ENCODE measurements around the gene EPB41L1.
"Not testable (repeated sequence)": the region's sequence is repeated elsewhere in the genome, so short reads cannot be mapped to it uniquely, and the experiment has no call there.

EPB41L1 gene

GRCh38 chr20:36133821-36134220 lies 20.7 kb upstream of the EPB41L1 start:
- no peak for TF ChIP-seq CTCF (IDR thresholded peaks at IDR 0.05; ENCODE audit: unreplicated experiment in 3 of 3)
- H3K4me1 Mint-ChIP-seq = peaks cover 4% of the 10 kb centered on the region
- H3K4me3 Mint-ChIP-seq = no peak overlapping the region
- H3K27me3 Mint-ChIP-seq (ENCODE audit: low read depth) = no peaks in the 10 kb centered on the region
- no peak overlapping the region for H3K27ac Mint-ChIP-seq
- no peaks in the 10 kb centered on the region for H3K36me3 Mint-ChIP-seq (ENCODE audit: low read depth)
- no peaks in the 10 kb centered on the region for H3K9me3 Mint-ChIP-seq

GRCh38 chr20:36135159-36135558 lies 19.4 kb upstream of the EPB41L1 start:
- Mint-ChIP-seq H3K27me3 (ENCODE audit: low read depth) (no peaks in the 10 kb centered on the region), H3K4me1 (peaks cover 6% of the 10 kb centered on the region), H3K27ac (peak overlapping the region in 1 of 3 experiments; percentile 68), H3K9me3 (no peaks in the 10 kb centered on the region), H3K36me3 (ENCODE audit: low read depth) (no peaks in the 10 kb centered on the region), H3K4me3 (no peak overlapping the region)
- TF ChIP-seq CTCF (IDR thresholded peaks at IDR 0.05; ENCODE audit: unreplicated experiment in 3 of 3) = no peak

GRCh38 chr20:36135821-36136220 lies 18.7 kb upstream of the EPB41L1 start:
- Mint-ChIP-seq H3K36me3 (ENCODE audit: low read depth) (no peaks in the 10 kb centered on the region), H3K9me3 (no peaks in the 10 kb centered on the region), H3K27me3 (ENCODE audit: low read depth) (no peaks in the 10 kb centered on the region), H3K4me1 (peaks cover 6% of the 10 kb centered on the region), H3K27ac (peak overlapping the region in 2 of 3 experiments; percentile 43 to 68), H3K4me3 (no peak overlapping the region)
- TF ChIP-seq CTCF (IDR thresholded peaks at IDR 0.05; ENCODE audit: unreplicated experiment in 3 of 3) = no peak

- not testable (repeated sequence) for H3K9me3 Mint-ChIP-seq; H3K4me3 Mint-ChIP-seq; H3K27me3 Mint-ChIP-seq (ENCODE audit: low read depth)
Measured at GRCh38 chr20:36137313-36137712, 17.2 kb upstream of the EPB41L1 start.

GRCh38 chr20:36141310-36141709 lies 13.2 kb upstream of the EPB41L1 start:
- Mint-ChIP-seq H3K4me1 (peaks cover 20% of the 10 kb centered on the region), H3K9me3 (no peaks in the 10 kb centered on the region), H3K27me3 (ENCODE audit: low read depth) (peaks cover 5% of the 10 kb centered on the region), H3K36me3 (ENCODE audit: low read depth) (no peaks in the 10 kb centered on the region), H3K4me3 (no peak overlapping the region), H3K27ac (peak overlapping the region in 2 of 3 experiments; percentile 49 to 65)
- TF ChIP-seq CTCF (IDR thresholded peaks at IDR 0.05; ENCODE audit: unreplicated experiment in 3 of 3) = no peak

More at GRCh38 chr20:36137313-36137712, 17.2 kb upstream of the EPB41L1 start:
- not testable (repeated sequence) for H3K36me3 Mint-ChIP-seq (ENCODE audit: low read depth); H3K4me1 Mint-ChIP-seq; H3K27ac Mint-ChIP-seq

GRCh38 chr20:36144336-36144735 lies 10.2 kb upstream of the EPB41L1 start:
- Mint-ChIP-seq H3K27me3 (ENCODE audit: low read depth) (peaks cover 5% of the 10 kb centered on the region), H3K4me3 (no peak overlapping the region), H3K36me3 (ENCODE audit: low read depth) (no peaks in the 10 kb centered on the region), H3K4me1 (peaks cover 21% of the 10 kb centered on the region), H3K9me3 (no peaks in the 10 kb centered on the region), H3K27ac (no peak overlapping the region)
- TF ChIP-seq CTCF (IDR thresholded peaks at IDR 0.05; ENCODE audit: unreplicated experiment in 3 of 3) = no peak

Data from nephron (organoid).